ENCODE measurements around the gene DSTN.

DNA sequence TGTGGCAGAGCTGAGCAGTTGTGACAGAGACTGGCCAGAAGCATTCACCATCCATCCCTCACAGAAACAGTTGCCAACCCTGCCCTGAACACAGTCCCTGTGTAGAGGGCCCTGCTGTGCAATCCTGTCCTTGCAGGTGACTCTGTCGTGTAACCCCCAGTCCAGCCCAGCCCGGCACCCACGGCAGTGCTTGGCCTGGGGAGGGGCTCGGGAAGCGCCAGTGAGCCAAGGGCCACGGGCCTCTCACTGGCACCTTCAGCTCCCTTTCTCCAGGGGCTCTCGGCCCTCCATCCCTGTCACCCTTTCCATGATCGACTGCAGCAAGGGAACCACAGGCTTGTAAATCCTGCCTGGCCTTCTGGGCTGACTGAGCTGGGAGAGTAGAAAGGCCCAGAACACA lies 59.1 kb downstream of the DSTN start:
- TF ChIP-seq, protein P1, sequence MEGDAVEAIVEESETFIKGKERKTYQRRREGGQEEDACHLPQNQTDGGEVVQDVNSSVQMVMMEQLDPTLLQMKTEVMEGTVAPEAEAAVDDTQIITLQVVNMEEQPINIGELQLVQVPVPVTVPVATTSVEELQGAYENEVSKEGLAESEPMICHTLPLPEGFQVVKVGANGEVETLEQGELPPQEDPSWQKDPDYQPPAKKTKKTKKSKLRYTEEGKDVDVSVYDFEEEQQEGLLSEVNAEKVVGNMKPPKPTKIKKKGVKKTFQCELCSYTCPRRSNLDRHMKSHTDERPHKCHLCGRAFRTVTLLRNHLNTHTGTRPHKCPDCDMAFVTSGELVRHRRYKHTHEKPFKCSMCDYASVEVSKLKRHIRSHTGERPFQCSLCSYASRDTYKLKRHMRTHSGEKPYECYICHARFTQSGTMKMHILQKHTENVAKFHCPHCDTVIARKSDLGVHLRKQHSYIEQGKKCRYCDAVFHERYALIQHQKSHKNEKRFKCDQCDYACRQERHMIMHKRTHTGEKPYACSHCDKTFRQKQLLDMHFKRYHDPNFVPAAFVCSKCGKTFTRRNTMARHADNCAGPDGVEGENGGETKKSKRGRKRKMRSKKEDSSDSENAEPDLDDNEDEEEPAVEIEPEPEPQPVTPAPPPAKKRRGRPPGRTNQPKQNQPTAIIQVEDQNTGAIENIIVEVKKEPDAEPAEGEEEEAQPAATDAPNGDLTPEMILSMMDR (IDR thresholded peaks at IDR 0.05): no peak
- TF ChIP-seq POLR2A (IDR thresholded peaks at IDR 0.05): no peak
